NCI-H345 (cell line): ENCODE measurements around the gene RNF17.
"Not testable (repeated sequence)": the region's sequence is repeated elsewhere in the genome, so short reads cannot be mapped to it uniquely, and the experiment has no call there.

Experiments used
- DNase-seq: peaks from one replicate; lab custom pipeline; 2025; lab: John Stamatoyannopoulos, UW

RNF17 gene

GRCh38 chr13:24763596-24764275 is at the start of gene RNF17:
RNF17 (plus strand) TSS chr13:24764169; CDS start chr13:24764204, 35 bp downstream.
- DNase-seq, result no peak

GRCh38 chr13:24716011-24716410 is 48.0 kb upstream of the RNF17 start:
- DNase-seq, result no peak

GRCh38 chr13:24716446-24716845 is 47.5 kb upstream of the RNF17 start:
- DNase-seq, result no peak

- DNase-seq, result no peak
These were observed 46.8 kb upstream of the RNF17 start for GRCh38 chr13:24717217-24717616.

GRCh38 chr13:24718192-24718965 is 45.6 kb upstream of the RNF17 start:
- no peak for DNase-seq

- DNase-seq, result no peak
These were observed 44.8 kb upstream of the RNF17 start for GRCh38 chr13:24719139-24719538.

GRCh38 chr13:24723206-24723605 is 40.8 kb upstream of the RNF17 start:
- DNase-seq, result no peak

GRCh38 chr13:24724714-24725113 is 39.3 kb upstream of the RNF17 start:
- no peak for DNase-seq

GRCh38 chr13:24725379-24725778 is 38.6 kb upstream of the RNF17 start:
- no peak for DNase-seq

GRCh38 chr13:24727731-24728601 is 36.0 kb upstream of the RNF17 start:
- DNase-seq, result peak; percentile 58

GRCh38 chr13:24730873-24731567 is 32.9 kb upstream of the RNF17 start:
- DNase-seq, result not testable (repeated sequence)

GRCh38 chr13:24734950-24735349 is 29.0 kb upstream of the RNF17 start:
- no peak for DNase-seq

- no peak for DNase-seq
These were observed 26.9 kb upstream of the RNF17 start for GRCh38 chr13:24737042-24737441.

GRCh38 chr13:24738366-24738847 is 25.6 kb upstream of the RNF17 start:
- no peak for DNase-seq

GRCh38 chr13:24740014-24740890 is 23.7 kb upstream of the RNF17 start:
- DNase-seq, result no peak

- DNase-seq, result no peak
These were observed 22.8 kb upstream of the RNF17 start for GRCh38 chr13:24741016-24741662.

GRCh38 chr13:24741791-24742190 is 22.2 kb upstream of the RNF17 start:
- DNase-seq, result no peak

GRCh38 chr13:24742294-24742693 is 21.7 kb upstream of the RNF17 start:
- no peak for DNase-seq

- DNase-seq, result no peak
These were observed 21.0 kb upstream of the RNF17 start for GRCh38 chr13:24742977-24743376.

- no peak for DNase-seq
These were observed 19.7 kb upstream of the RNF17 start for GRCh38 chr13:24744247-24744646.
